GM10266 (cell line): ENCODE data around the gene DNM2.
"Not testable (repeated sequence)": the region's sequence is repeated elsewhere in the genome, so short reads cannot be mapped to it uniquely, and the experiment has no call there.

Experiments
- DNase-seq: peaks from one replicate; pipeline ENCODE4 v3.0.0; 2012; ENCODE audit errors: extremely low spot score
- TF ChIP-seq, protein P1 (sequence below): IDR thresholded peaks from 2 replicates; pipeline ENCODE4 v1.5.1; 2012; ENCODE audit warnings: mild to moderate bottlenecking, low read depth; ENCODE audit not compliant: control insufficient read depth, insufficient read depth; ENCODE audit errors: missing control alignments

DNM2 gene

DNA sequence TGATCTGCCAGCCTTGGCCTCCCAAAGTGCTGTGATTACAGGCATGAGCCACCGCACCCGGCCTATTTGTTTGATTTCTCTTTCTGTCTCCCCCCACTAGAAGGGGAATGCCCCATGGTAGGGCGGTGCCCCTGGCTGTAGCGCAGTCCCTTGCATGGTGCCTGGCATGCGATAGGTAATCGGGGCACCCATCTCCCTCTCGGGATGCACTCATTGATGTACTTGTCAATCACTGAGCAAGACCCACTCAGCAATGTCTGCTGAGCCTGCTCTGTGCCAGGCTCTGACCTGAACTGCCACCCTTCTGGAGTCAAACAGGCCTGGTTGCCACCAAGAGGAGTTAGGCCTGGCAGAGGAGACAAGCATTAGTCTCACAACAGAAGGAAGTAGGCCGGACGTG, 19.8 kb downstream of the DNM2 start:
- TF ChIP-seq, protein P1, sequence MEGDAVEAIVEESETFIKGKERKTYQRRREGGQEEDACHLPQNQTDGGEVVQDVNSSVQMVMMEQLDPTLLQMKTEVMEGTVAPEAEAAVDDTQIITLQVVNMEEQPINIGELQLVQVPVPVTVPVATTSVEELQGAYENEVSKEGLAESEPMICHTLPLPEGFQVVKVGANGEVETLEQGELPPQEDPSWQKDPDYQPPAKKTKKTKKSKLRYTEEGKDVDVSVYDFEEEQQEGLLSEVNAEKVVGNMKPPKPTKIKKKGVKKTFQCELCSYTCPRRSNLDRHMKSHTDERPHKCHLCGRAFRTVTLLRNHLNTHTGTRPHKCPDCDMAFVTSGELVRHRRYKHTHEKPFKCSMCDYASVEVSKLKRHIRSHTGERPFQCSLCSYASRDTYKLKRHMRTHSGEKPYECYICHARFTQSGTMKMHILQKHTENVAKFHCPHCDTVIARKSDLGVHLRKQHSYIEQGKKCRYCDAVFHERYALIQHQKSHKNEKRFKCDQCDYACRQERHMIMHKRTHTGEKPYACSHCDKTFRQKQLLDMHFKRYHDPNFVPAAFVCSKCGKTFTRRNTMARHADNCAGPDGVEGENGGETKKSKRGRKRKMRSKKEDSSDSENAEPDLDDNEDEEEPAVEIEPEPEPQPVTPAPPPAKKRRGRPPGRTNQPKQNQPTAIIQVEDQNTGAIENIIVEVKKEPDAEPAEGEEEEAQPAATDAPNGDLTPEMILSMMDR = no peak
- DNase-seq = no peak

DNA sequence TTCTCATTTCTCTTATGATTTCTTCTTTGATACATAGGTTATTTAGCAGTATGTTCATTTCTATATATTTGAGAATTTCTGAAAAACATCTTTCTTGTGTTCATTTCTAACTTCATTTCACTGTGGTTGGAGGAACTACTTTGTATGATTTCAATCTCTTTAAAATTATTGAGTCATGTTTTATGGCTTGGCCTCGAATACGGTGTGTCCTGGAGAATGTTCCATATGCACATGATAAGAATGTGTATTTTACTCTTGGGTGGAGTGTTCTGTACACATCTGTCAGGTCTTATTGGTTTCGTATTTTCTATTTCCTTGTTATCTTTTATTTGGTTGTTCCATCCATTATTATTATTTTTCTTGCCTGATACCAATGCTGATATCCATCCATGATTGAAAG, 22.9 kb downstream of the DNM2 start:
- no peak for DNase-seq
- TF ChIP-seq, protein P1 = no peak

DNA sequence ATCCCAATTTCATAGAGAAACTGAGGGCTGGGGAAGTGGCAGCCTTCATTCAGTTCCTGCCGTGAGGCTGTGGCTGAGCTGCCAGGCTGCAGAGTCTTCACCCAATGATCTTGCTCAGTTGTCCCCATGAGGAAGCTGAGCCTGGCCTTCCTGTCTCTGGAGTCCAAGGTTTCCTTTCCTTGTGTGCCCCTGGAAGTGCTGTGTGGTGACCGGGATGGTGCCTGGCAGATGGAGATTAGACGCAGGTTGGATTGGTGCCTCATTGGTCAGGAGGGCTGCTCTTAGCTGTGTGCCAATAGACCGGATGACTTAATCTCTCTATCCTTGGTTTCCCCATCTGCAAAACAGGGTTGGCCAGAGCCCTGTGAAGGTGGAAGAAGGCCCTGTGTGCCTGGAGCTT, 24.6 kb downstream of the DNM2 start:
- DNase-seq = no peak
- TF ChIP-seq, protein P1 = no peak

DNA sequence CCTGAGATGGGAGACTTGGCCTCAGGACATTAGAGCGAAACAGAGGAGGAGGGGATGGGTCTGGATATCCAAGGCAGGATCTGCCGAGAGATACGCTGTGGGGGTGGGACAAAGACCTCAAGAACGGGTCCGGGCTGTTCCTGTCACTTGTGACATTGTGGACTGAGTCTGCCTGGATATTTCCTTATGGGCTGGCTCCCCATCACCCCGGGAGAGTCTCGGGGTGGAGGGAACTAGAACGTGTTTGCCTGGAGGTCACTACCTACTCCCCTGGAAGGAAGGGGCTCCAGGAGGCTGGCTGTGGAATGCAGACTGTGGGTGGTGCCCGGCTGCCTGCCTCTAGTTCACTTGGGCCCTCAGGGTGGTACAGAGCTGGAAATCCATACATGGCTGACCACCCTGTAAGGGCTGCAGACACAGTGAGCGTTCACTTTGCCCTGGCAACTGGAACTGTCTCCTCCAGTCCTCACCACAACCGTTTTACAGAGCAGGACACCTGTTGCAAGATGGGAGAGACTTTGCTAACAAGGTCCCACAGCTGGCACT, 26.4 kb downstream of the DNM2 start:
- TF ChIP-seq, protein P1 = no peak
- no peak for DNase-seq

DNA sequence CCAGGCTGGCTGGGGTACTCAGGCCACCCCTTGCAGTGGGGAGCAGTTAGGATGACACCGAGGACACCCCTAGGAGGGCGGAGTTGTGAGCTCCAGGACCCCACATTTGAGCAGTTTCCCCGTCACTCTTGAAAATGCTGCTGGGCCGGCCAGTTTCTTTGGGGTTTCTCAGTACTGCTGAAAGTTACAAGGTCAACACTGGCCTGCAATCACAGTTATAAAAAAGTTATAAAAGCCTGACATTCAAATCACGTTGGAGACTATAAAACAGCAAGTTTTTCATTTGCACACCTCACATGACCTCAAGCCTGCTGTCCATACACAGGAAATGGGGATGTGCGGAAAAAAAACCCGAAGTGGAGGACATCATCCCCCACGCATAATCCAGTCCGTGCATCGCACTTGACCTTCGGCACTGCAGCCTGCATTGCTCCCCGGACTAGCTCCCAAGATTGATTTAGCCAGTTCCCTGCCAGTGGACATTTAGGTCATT, 27.0 kb downstream of the DNM2 start:
- no peak for DNase-seq
- TF ChIP-seq, protein P1 = no peak

DNA sequence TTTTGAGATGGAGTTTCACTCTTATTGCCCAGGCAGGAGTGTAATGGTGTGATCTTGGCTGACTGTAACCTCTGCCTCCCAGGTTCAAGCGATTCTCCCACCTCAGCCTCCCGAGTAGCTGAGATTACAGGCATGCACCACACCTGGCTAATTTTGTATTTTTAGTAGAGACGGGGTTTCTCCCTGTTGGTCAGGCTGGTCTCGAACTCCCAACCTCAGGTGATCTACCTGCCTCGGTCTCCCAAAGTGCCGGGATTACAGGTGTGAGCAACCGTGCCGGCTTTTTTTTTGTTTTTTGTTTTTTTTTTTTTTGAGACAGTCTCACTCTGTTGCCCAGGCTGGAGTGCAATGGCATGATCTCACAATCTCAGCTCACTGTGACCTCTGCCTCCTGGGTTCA, 28.6 kb downstream of the DNM2 start:
- DNase-seq = not testable (repeated sequence)

DNA sequence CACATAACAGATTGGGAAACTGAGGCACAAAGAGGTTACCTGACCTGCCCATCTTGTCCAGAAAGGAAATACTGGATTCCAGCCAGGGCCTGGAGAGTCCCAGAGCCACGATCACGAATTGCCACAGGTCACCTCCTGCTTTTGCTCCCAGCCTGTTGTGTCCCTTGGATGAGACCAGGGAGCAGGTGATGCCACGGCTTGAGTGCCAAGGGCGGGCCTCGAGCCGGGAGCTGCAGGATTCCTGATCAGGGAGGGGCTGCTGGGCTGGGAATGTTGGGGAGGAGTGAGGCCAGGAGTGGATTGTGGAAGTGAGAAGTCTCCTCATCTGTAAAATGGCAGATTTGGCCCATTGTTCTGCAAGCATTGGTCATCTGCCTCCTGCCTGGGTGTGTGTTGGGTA, 29.4 kb downstream of the DNM2 start:
- TF ChIP-seq, protein P1 = no peak
- DNase-seq = no peak

DNA sequence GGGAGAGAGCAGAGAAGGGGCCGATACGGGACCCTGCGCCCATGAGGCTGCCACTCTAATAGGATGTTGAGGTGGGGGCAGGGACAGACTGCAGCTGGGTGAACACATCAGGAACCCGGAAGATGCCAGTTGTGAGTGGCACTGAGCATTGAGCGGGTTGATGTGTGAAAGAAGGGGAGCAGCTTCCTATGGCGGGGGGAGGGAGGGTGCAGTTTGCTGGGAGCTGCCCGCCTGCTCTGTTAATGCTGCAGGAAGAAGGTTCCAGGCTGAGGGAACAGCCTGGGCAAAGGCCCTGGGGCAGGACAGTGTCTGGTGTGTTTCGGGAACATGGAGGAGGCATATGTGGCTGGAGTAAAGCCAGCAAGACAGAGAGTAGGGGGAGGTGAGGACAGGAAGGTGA, 29.8 kb downstream of the DNM2 start:
- TF ChIP-seq, protein P1 = no peak
- DNase-seq = no peak
